ENCODE data around the gene CASZ1.
A peak's percentile ranks its signal among the peaks of the same experiment; 100 is the strongest.

The CASZ1 gene

GRCh38 chr1:10772711-10773110, 23.7 kb downstream of the CASZ1 start:
- no peak for DNase-seq

- DNase-seq = no peak
Measured at GRCh38 chr1:10771789-10772188, 24.7 kb downstream of the CASZ1 start.

GRCh38 chr1:10768552-10768951, 27.9 kb downstream of the CASZ1 start:
- DNase-seq = no peak

- no peak for DNase-seq
Measured at GRCh38 chr1:10767282-10767681, 29.2 kb downstream of the CASZ1 start.

GRCh38 chr1:10765734-10766478, 30.5 kb downstream of the CASZ1 start:
- DNase-seq = no peak

- no peak for DNase-seq
Measured at GRCh38 chr1:10765304-10765703, 31.1 kb downstream of the CASZ1 start.

GRCh38 chr1:10764296-10764798, 32.1 kb downstream of the CASZ1 start:
- DNase-seq = no peak

GRCh38 chr1:10762875-10763274, 33.6 kb downstream of the CASZ1 start:
- no peak for DNase-seq

GRCh38 chr1:10762153-10762523, 34.3 kb downstream of the CASZ1 start:
- DNase-seq = no peak

- DNase-seq = no peak
Measured at GRCh38 chr1:10761503-10762152, 34.8 kb downstream of the CASZ1 start.

- DNase-seq = no peak
Measured at GRCh38 chr1:10760566-10761502, 35.6 kb downstream of the CASZ1 start.

- DNase-seq = no peak
Measured at GRCh38 chr1:10759413-10760200, 36.8 kb downstream of the CASZ1 start.

- DNase-seq = no peak
Measured at GRCh38 chr1:10756842-10757241, 39.6 kb downstream of the CASZ1 start.

GRCh38 chr1:10755970-10756521, 40.4 kb downstream of the CASZ1 start:
- DNase-seq = peak; percentile 58

GRCh38 chr1:10754568-10755329, 41.7 kb downstream of the CASZ1 start:
- DNase-seq = no peak

GRCh38 chr1:10753299-10753698, 43.1 kb downstream of the CASZ1 start:
- no peak for DNase-seq

- no peak for DNase-seq
Measured at GRCh38 chr1:10751561-10752085, 44.8 kb downstream of the CASZ1 start.

GRCh38 chr1:10751160-10751559, 45.3 kb downstream of the CASZ1 start:
- no peak for DNase-seq

- DNase-seq = no peak
Measured at GRCh38 chr1:10745886-10746455, 50.5 kb downstream of the CASZ1 start.

- no peak for DNase-seq
Measured at GRCh38 chr1:10745383-10745782, 51.1 kb downstream of the CASZ1 start.

Measured in activated naive CD4-positive, alpha-beta T cell treated with anti-CD3 and anti-CD28 coated beads, Interleukin-2, amount 50 U/mL, for 16 hours (primary cell).